AG04450 (cell line): ENCODE data around the gene SLAIN2. TPM values are rescaled to one million over a fixed set of nuclear protein-coding genes. Genes with fewer than 3 reads are reported as not detected.

Experiments used
- CTCF ChIA-PET: fragments of 300-600, 350-600 bp; formaldehyde crosslinking; extraction: SDS; loops from one replicate; lab custom pipeline; 2022; ENCODE audit warnings: antibody characterized with exemption, inconsistent platforms; lab: Charles Lee
- POLR2A ChIA-PET: fragments of 350-600 bp; formaldehyde crosslinking; extraction: SDS; loops from one replicate; lab custom pipeline; 2021; ENCODE audit warnings: antibody characterized with exemption, inconsistent platforms; lab: Yijun Ruan, JAX
- DNase-seq: peaks from one replicate; pipeline ENCODE4 v3.0.0-alpha.2; 2011; ENCODE audit warnings: low read depth, low spot score
- H3K27ac ChIP-seq: one replicate; pipeline ENCODE4 v1.5.1; 2012; ENCODE audit warnings: low read depth, low read length, control low read depth
- H3K27me3 ChIP-seq: one replicate; pipeline ENCODE4 v1.6.0; 2012; ENCODE audit warnings: low read length; ENCODE audit not compliant: control insufficient read depth, insufficient read depth
- H3K4me3 ChIP-seq: 2 replicates; pipeline ENCODE4 v1.5.1; 2011; ENCODE audit warnings: mild to moderate bottlenecking, low read depth, low read length, control low read depth
- H3K9me3 ChIP-seq: 2 replicates; pipeline ENCODE4 v1.5.1; 2012; ENCODE audit warnings: low read length; ENCODE audit not compliant: control insufficient read depth, insufficient read depth
- CTCF ChIP-seq: IDR thresholded peaks from 2 replicates; pipeline ENCODE4 v1.5.1; 2011; ENCODE audit warnings: low read depth, low read length, control low read depth, inconsistent platforms
- polyA plus RNA-seq: library from polyadenylated mRNA; depleted of rRNA; stranded (reverse); fragments of >200 nt; gene quantifications from 2 replicates; pipeline ENCODE4 v1.2.3, GENCODE V29; 2011

The SLAIN2 gene
- polyA plus RNA-seq, 1 experiment: 33.7 TPM

GRCh38 chr4:48366611-48367010 is 25.3 kb downstream of the SLAIN2 start:
- Histone ChIP-seq H3K9me3 (no peaks in the 10 kb centered on the region; the same call in 1 of the 2 replicates), H3K27me3 (no peaks in the 10 kb centered on the region), H3K4me3 (no peak overlapping the region), H3K27ac (no peak overlapping the region)
- ChIA-PET POLR2A (no interaction called here), CTCF (no interaction called here)
- DNase-seq: no peak
- TF ChIP-seq CTCF: no peak

- DNase-seq: no peak
- TF ChIP-seq CTCF: no peak
- no peak overlapping the region for H3K27ac ChIP-seq
- CTCF ChIA-PET: no interaction called here
- no peak overlapping the region for H3K4me3 ChIP-seq
- POLR2A ChIA-PET: no interaction called here
- H3K9me3 ChIP-seq: no peaks in the 10 kb centered on the region; the same call in 1 of the 2 replicates
- H3K27me3 ChIP-seq: no peaks in the 10 kb centered on the region
Measured at GRCh38 chr4:48367016-48367415, 25.7 kb downstream of the SLAIN2 start.

- no peak for TF ChIP-seq CTCF
- Histone ChIP-seq H3K27me3 (no peaks in the 10 kb centered on the region), H3K27ac (no peak overlapping the region), H3K4me3 (no peak overlapping the region), H3K9me3 (no peaks in the 10 kb centered on the region; the same call in 1 of the 2 replicates)
- ChIA-PET POLR2A (no interaction called here), CTCF (no interaction called here)
- DNase-seq: no peak
Measured at GRCh38 chr4:48368389-48368788, 27.1 kb downstream of the SLAIN2 start.

- no peak overlapping the region for H3K4me3 ChIP-seq
- TF ChIP-seq CTCF: no peak
- no peak for DNase-seq
- H3K9me3 ChIP-seq: no peaks in the 10 kb centered on the region; the same call in 1 of the 2 replicates
- H3K27me3 ChIP-seq: no peaks in the 10 kb centered on the region
- CTCF ChIA-PET: no interaction called here
- H3K27ac ChIP-seq: no peak overlapping the region
- POLR2A ChIA-PET: no interaction called here
Measured at GRCh38 chr4:48369248-48369647, 27.9 kb downstream of the SLAIN2 start.

GRCh38 chr4:48369771-48370170 is 28.4 kb downstream of the SLAIN2 start:
- no peak for DNase-seq
- H3K9me3 ChIP-seq: no peaks in the 10 kb centered on the region
- no peaks in the 10 kb centered on the region for H3K27me3 ChIP-seq
- no peak overlapping the region for H3K27ac ChIP-seq
- POLR2A ChIA-PET: no interaction called here
- no peak for TF ChIP-seq CTCF
- no peak overlapping the region for H3K4me3 ChIP-seq
- CTCF ChIA-PET: interaction anchor here (0.8 kb wide), 1 partner anchor 12 kb away, joined by 3 read pairs; no protein-coding TSS in a partner anchor
